IMR-90 (cell line): ENCODE data around the gene NME7. TPM values are rescaled to one million over a fixed set of nuclear protein-coding genes. Genes with fewer than 3 reads are reported as not detected.

Source experiments
- ATAC-seq: fragments of 200-7000 bp; cut with Tn5 transposase; 2 replicates; pipeline ENCODE4 v1.9.1; 2020; ENCODE audit warnings: low read depth, mild to moderate bottlenecking, moderate library complexity
- BruUV-seq: library from RNA; stranded (reverse); fragments of 400-500 nt; replicated peaks from 2 replicates; lab custom pipeline; 2021; lab: Mats Ljungman, UMichigan
- CTCF ChIA-PET: fragments of 300-600 bp; formaldehyde crosslinking; extraction: SDS; loops from one replicate; lab custom pipeline; 2021; ENCODE audit warnings: antibody characterized with exemption; lab: Yijun Ruan, JAX
- POLR2A ChIA-PET: fragments of 300-600 bp; sonication (Branson Sonifier 250); formaldehyde crosslinking; loops from one replicate; lab custom pipeline; 2022; ENCODE audit warnings: antibody characterized with exemption; ENCODE audit not compliant: unreplicated experiment; lab: Charles Lee
- DNase-seq: peaks from one replicate; pipeline ENCODE4 v3.0.0; 2013
- H2AFZ ChIP-seq: replicated peaks from 2 replicates; pipeline ENCODE3; 2013; ENCODE audit warnings: low read length, mild to moderate bottlenecking; ENCODE audit not compliant: poor library complexity
- H2AK5ac ChIP-seq: 2 replicates; pipeline ENCODE4 v1.6.1; 2013; ENCODE audit warnings: low read depth, low read length, inconsistent platforms
- H2AK9ac ChIP-seq: replicated peaks from 2 replicates; pipeline ENCODE3; 2013; ENCODE audit warnings: mild to moderate bottlenecking, low read depth, low read length, moderate library complexity; ENCODE audit not compliant: poor library complexity
- H2BK120ac ChIP-seq: 2 replicates; pipeline ENCODE4 v1.6.1; 2013; ENCODE audit warnings: low read depth, low read length, inconsistent platforms
- H2BK15ac ChIP-seq: 3 replicates; pipeline ENCODE4 v1.6.1; 2013; ENCODE audit warnings: low read depth, low read length, inconsistent platforms
- H2BK20ac ChIP-seq: 2 replicates; pipeline ENCODE4 v1.6.1; 2013; ENCODE audit warnings: low read depth, mild to moderate bottlenecking, inconsistent platforms, low read length, moderate library complexity
- H2BK5ac ChIP-seq: 2 replicates; pipeline ENCODE4 v1.6.1; 2013; ENCODE audit warnings: mild to moderate bottlenecking, low read depth, low read length, inconsistent platforms; ENCODE audit not compliant: poor library complexity, severe bottlenecking
- H3K14ac ChIP-seq: replicated peaks from 2 replicates; pipeline ENCODE4 v1.6.1; 2013; ENCODE audit warnings: low read depth, low read length, inconsistent platforms
- H3K18ac ChIP-seq: 2 replicates; pipeline ENCODE4 v1.6.1; 2013; ENCODE audit warnings: low read depth, low read length, control low read depth
- H3K23ac ChIP-seq: 2 replicates; pipeline ENCODE4 v1.6.1; 2013; ENCODE audit warnings: low read depth, low read length, inconsistent platforms
- H3K27ac ChIP-seq: 2 replicates; pipeline ENCODE4 v1.5.1; 2013; ENCODE audit warnings: mild to moderate bottlenecking, control low read depth, low read length; ENCODE audit not compliant: insufficient read depth
- H3K27me3 ChIP-seq: 2 replicates; pipeline ENCODE4 v1.6.1; 2013; ENCODE audit warnings: low read length; ENCODE audit not compliant: control insufficient read depth, insufficient read depth
- H3K36me3 ChIP-seq: 2 replicates; pipeline ENCODE4 v1.6.1; 2013; ENCODE audit warnings: low read length, mixed read lengths; ENCODE audit not compliant: control insufficient read depth, insufficient read depth
- H3K4ac ChIP-seq: 2 replicates; pipeline ENCODE4 v1.6.1; 2013; ENCODE audit warnings: low read depth, low read length, inconsistent platforms
- H3K4me1 ChIP-seq: 2 replicates; pipeline ENCODE4 v1.6.1; 2013; ENCODE audit warnings: low read length, mixed read lengths; ENCODE audit not compliant: control insufficient read depth, insufficient read depth
- H3K4me2 ChIP-seq: 2 replicates; pipeline ENCODE4 v1.6.1; 2013; ENCODE audit warnings: low read depth, mild to moderate bottlenecking, control low read depth, low read length, moderate library complexity
- H3K4me3 ChIP-seq: 2 replicates; pipeline ENCODE4 v1.5.1; 2013; ENCODE audit warnings: low read depth, mild to moderate bottlenecking, control low read depth, low read length, moderate library complexity; ENCODE audit not compliant: insufficient read depth
- H3K56ac ChIP-seq: 2 replicates; pipeline ENCODE4 v1.6.1; 2013; ENCODE audit warnings: low read length, inconsistent platforms; ENCODE audit not compliant: insufficient read depth; ENCODE audit errors: extremely low read depth
- H3K79me1 ChIP-seq, 2 experiments: 2 replicates each; pipeline ENCODE4 v1.6.1; 2013; ENCODE audit warnings: low read length in 2 of 2, inconsistent platforms in 1 of 2, low read depth in 1 of 2
- H3K9ac ChIP-seq: 2 replicates; pipeline ENCODE4 v1.6.1; 2013; ENCODE audit warnings: low read depth, low read length, control low read depth
- H3K9me1 ChIP-seq: 2 replicates; pipeline ENCODE4 v1.6.1; 2013; ENCODE audit warnings: low read length, inconsistent platforms; ENCODE audit not compliant: insufficient read depth
- H3K9me3 ChIP-seq: 2 replicates; pipeline ENCODE4 v1.6.1; 2013; ENCODE audit warnings: low read length; ENCODE audit not compliant: control insufficient read depth, insufficient read depth
- H4K20me1 ChIP-seq: 2 replicates; pipeline ENCODE4 v1.6.1; 2013; ENCODE audit warnings: low read length, inconsistent platforms; ENCODE audit not compliant: insufficient read depth
- H4K5ac ChIP-seq: 2 replicates; pipeline ENCODE4 v1.6.1; 2013; ENCODE audit warnings: mild to moderate bottlenecking, low read depth, low read length, control low read depth
- H4K8ac ChIP-seq, 2 experiments: 2 replicates each; pipeline ENCODE4 v1.6.1; 2013; ENCODE audit warnings: low read depth in 2 of 2, low read length in 2 of 2, control low read depth in 1 of 2, inconsistent platforms in 1 of 2
- H4K91ac ChIP-seq: 2 replicates; pipeline ENCODE4 v1.6.1; 2013; ENCODE audit warnings: low read depth, low read length, inconsistent platforms; ENCODE audit not compliant: insufficient read depth
- BHLHE40 ChIP-seq: fragments of 150-350 bp; IDR thresholded peaks from 2 replicates; pipeline ENCODE4 v1.6.1; 2016; ENCODE audit warnings: mild to moderate bottlenecking, low read depth, low read length
- CEBPB ChIP-seq: IDR thresholded peaks from 2 replicates; pipeline ENCODE4 v1.6.1; 2012; ENCODE audit warnings: low read depth, low read length, improper control_type of control experiment
- CHD1 ChIP-seq: IDR thresholded peaks from 2 replicates; pipeline ENCODE4 v1.6.1; 2012; ENCODE audit warnings: low read depth, low read length, improper control_type of control experiment
- CTCF ChIP-seq: conservative IDR thresholded peaks from 2 replicates; pipeline ENCODE4 v1.5.1; 2012; ENCODE audit warnings: mild to moderate bottlenecking, low read depth, low read length, improper control_type of control experiment
- ELK1 ChIP-seq: fragments of 150-350 bp; IDR thresholded peaks from 2 replicates; pipeline ENCODE4 v1.6.1; 2016; ENCODE audit warnings: low read depth, mild to moderate bottlenecking, low read length, moderate library complexity, borderline replicate concordance
- MAZ ChIP-seq: IDR thresholded peaks from 2 replicates; pipeline ENCODE4 v1.6.1; 2012; ENCODE audit warnings: low read depth, mild to moderate bottlenecking, low read length, improper control_type of control experiment, moderate library complexity, borderline replicate concordance
- MXI1 ChIP-seq: IDR thresholded peaks from 2 replicates; pipeline ENCODE4 v1.6.1; 2012; ENCODE audit warnings: low read depth, mild to moderate bottlenecking, low read length, moderate library complexity, borderline replicate concordance
- NFE2L2 ChIP-seq: fragments of 150-350 bp; IDR thresholded peaks from 2 replicates; pipeline ENCODE4 v1.6.1; 2016; ENCODE audit warnings: low read depth, mild to moderate bottlenecking, low read length
- POLR2A ChIP-seq: IDR thresholded peaks from 2 replicates; pipeline ENCODE4 v1.6.1; 2012; ENCODE audit warnings: mild to moderate bottlenecking, low read depth, low read length
- RAD21 ChIP-seq: IDR thresholded peaks from 2 replicates; pipeline ENCODE4 v1.6.1; 2012; ENCODE audit warnings: low read length, improper control_type of control experiment
- RCOR1 ChIP-seq: IDR thresholded peaks from 2 replicates; pipeline ENCODE4 v1.6.1; 2012; ENCODE audit warnings: mild to moderate bottlenecking, low read length, improper control_type of control experiment; ENCODE audit not compliant: insufficient replicate concordance
- SMC3 ChIP-seq: fragments of 150-350 bp; IDR thresholded peaks from 2 replicates; pipeline ENCODE4 v1.6.1; 2016; ENCODE audit warnings: low read depth, mild to moderate bottlenecking, antibody characterized with exemption, low read length, moderate library complexity
- USF2 ChIP-seq: fragments of 150-350 bp; IDR thresholded peaks from 2 replicates; pipeline ENCODE4 v1.6.1; 2017; ENCODE audit warnings: mild to moderate bottlenecking, antibody characterized with exemption, low read length, low read depth
- WGBS, 2 experiments: methylation state at CpG; one replicate each; pipeline versions ENCODE4 v1.1.5 to v1.1.7; 2013; ENCODE audit warnings: missing lambda C conversion rate in 2 of 2; ENCODE audit not compliant: insufficient read length in 1 of 2; ENCODE audit errors: extremely low coverage in 2 of 2; 5-methylcytosine and 5-hydroxymethylcytosine counted together
- dilution Hi-C: fragments of 300-500 bp; cut with HindIII; formaldehyde crosslinking; loops from one replicate; pipeline ENCODE4 v1.14.3; 2018; ENCODE audit warnings: low sequenced_read_pairs; ENCODE audit not compliant: unreplicated experiment
- in situ Hi-C: fragments of 300-500 bp; cut with MboI; formaldehyde crosslinking; loops from 3 replicates; pipeline ENCODE4 v1.14.3; 2019; ENCODE audit warnings: low sequenced_read_pairs, inconsistent platforms, mixed read lengths
- intact Hi-C: fragments of 100-400 bp; cut with micrococcal nuclease; formaldehyde crosslinking; loops from 2 replicates; pipeline ENCODE4 v1.10.0; 2022
- polyA plus RNA-seq, 3 experiments: library from polyadenylated mRNA; depleted of rRNA; stranded (reverse); fragments of >200 nt; gene quantifications; 2 replicates each; pipeline ENCODE4 v1.2.3, GENCODE V29; 2012; ENCODE audit warnings: low replicate concordance in 1 of 3
- total RNA-seq: library from RNA; depleted of rRNA; stranded (reverse); fragments of >200 nt; gene quantifications from 2 replicates; pipeline ENCODE4 v1.2.3, GENCODE V29; 2012

Gene NME7
- total and polyA plus RNA-seq, 2 of the 4 experiments (the other 2 are of a cell fraction), result 18.3 to 22.4 TPM

DNA sequence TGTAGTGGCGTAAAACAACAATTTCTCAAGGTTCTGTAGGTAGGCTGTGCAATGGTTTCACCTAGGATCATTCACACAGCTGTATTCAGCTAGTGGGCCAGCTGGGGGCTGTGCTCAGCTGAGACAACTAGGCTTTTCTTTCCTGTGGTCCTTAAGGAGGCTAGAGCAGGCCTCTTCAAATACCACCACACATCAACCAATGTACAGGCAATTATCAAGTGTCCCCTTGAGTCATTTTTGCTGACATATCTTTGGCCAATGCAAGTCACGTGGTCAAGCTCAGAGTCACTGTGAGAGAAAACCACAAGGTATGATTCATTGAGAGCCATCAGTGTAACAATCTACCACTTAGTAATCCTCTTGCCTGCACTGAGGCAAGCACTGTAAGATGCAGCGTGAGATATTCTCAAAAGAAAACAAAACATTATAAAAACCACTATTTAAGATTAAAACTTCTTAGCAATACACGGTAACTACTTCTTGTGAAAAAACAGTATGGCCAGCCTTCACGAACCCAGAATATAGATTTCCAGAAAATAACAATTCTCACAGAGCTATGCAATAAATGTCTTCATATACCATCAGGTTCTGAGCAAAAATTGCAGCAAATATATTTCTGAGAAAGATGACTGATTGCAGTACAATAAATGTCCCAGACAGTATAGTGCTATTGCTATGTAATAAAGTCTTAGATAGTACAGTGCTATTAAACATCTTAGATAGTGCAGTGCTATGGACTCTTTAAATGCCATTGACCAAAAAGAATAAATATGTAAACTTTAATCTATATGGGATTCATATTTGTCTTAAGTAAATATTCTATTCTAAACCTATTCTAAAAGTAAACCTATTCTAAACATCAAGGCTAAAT, 55.3 kb downstream of the NME7 start:
- in situ Hi-C loops, result no loop called here
- no peak overlapping the region; the same call in 1 of the 2 replicates for H3K27ac ChIP-seq
- TF ChIP-seq MAZ (no peak), USF2 (peak; percentile 96), RCOR1 (peak; percentile 8), CEBPB (peak; percentile 65; the same call in 1 of the 2 replicates), BHLHE40 (peak; percentile 81), NFE2L2 (0 out of 2 replicates have a peak, but pooled peaks have one; percentile 23), CHD1 (no peak), MXI1 (no peak), RAD21 (no peak), CTCF (no peak), ELK1 (no peak), POLR2A (no peak), SMC3 (no peak)

More for the DNA sequence above, 55.3 kb downstream of the NME7 start:
- ChIA-PET POLR2A (no interaction called here), CTCF (interaction anchor here (0.7 kb wide), 1 partner anchor 10 kb away, joined by 3 read pairs; no protein-coding TSS in a partner anchor)
- DNase-seq, result peak; percentile 98
- no peak overlapping the region for H3K9ac ChIP-seq
- no peak overlapping the region for H4K8ac ChIP-seq
- peak overlapping the region; percentile 11; the same call in 1 of the 2 replicates for H2BK120ac ChIP-seq
- no peak overlapping the region for H3K4me3 ChIP-seq
- no peaks in the 10 kb centered on the region for H3K9me3 ChIP-seq
- H3K27me3 ChIP-seq, result no peaks in the 10 kb centered on the region
- intact Hi-C loops (no loop called here), dilution Hi-C loops (no loop called here)
- no peaks in the 10 kb centered on the region for H3K36me3 ChIP-seq
- no peaks in the 10 kb centered on the region for H3K9me1 ChIP-seq
- BruUV-seq, result no TSS peak
- H3K23ac ChIP-seq, result no peak overlapping the region
- no CpG with 5 or more reads among the region's 5 CpGs for WGBS, 2 experiments
- no peak overlapping the region for H2BK5ac ChIP-seq
- H2BK20ac ChIP-seq, result no peak overlapping the region
- H2AK9ac ChIP-seq, result no peak overlapping the region
- 0 out of 4 replicates have a peak, but pooled peaks cover 0 to 3% of the 10 kb centered on the region in 2 experiments for H3K79me1 ChIP-seq
- H3K56ac ChIP-seq, result no peak overlapping the region
- 0 out of 2 replicates have a peak overlapping the region, but pooled peaks have one; percentile 7 for H3K4ac ChIP-seq
- no peak overlapping the region for H4K5ac ChIP-seq
- H3K18ac ChIP-seq, result no peak overlapping the region
- ATAC-seq, result peak; percentile 96
- H2AFZ ChIP-seq, result no peak overlapping the region
- H4K20me1 ChIP-seq, result no peaks in the 10 kb centered on the region
- H3K4me2 ChIP-seq, result peak overlapping the region; percentile 21; the same call in 1 of the 2 replicates
- no peak overlapping the region for H4K91ac ChIP-seq
- 0 out of 2 replicates have a peak overlapping the region, but pooled peaks have one; percentile 8 for H3K14ac ChIP-seq
- no peak overlapping the region for H2AK5ac ChIP-seq
- H2BK15ac ChIP-seq, result no peak overlapping the region
- peaks cover 2% of the 10 kb centered on the region; the same call in 1 of the 2 replicates for H3K4me1 ChIP-seq
